Measurements from ENCODE around the gene THAP10. TPM values are rescaled to one million over a fixed set of nuclear protein-coding genes. Genes with fewer than 3 reads are reported as not detected.

THAP10 gene
- total RNA-seq, 1 experiment from 2014 or later, result 2.5 TPM

DNA sequence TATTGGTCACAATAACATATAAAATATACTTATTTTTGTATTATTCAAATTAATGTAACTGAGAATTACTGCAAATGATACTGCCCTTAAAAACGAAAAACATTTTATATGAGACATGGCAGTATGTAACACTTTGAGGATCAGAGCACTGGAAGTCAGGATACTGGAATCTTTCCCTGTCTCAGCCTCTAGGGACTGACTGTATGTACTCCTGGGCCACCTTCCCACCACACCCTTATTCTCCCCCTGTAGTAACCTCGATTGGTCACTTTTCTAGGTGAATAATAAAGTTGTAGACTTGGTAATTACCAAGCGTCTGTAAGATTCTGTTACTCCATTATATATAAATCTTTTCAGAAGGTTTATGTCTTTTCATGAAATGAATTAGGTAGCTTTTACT is 43.4 kb upstream of the THAP10 start:
- no peak overlapping the region for H3K27ac ChIP-seq (ENCODE audit: insufficient read length, low read depth, low read length)
- no peak overlapping the region for H2BK15ac ChIP-seq (ENCODE audit: low read depth, low read length)
- Mint-ChIP-seq H3K27me3 (ENCODE audit: low read depth) (no peaks in the 10 kb centered on the region), H3K9me3 (no peaks in the 10 kb centered on the region), H3K4me1 (no peaks in the 10 kb centered on the region), H3K27ac (no peak overlapping the region), H3K36me3 (ENCODE audit: insufficient read depth in 1 of 3, low read depth in 3 of 3) (no peaks in the 10 kb centered on the region), H3K4me3 (no peak overlapping the region)
- H2AFZ ChIP-seq (ENCODE audit: low read length), result no peak overlapping the region
- no peak overlapping the region for H3K4me2 ChIP-seq (ENCODE audit: insufficient read depth, insufficient read length, low read length)
- H2BK12ac ChIP-seq (ENCODE audit: insufficient read length, low read depth, low read length), result no peak overlapping the region
- H3K23me2 ChIP-seq (ENCODE audit: insufficient read length, low read depth, low read length, poor library complexity, severe bottlenecking), result no peaks in the 10 kb centered on the region
- no peaks in the 10 kb centered on the region for H3K27me3 ChIP-seq (ENCODE audit: insufficient read depth, low read length)
- no peaks in the 10 kb centered on the region for H4K20me1 ChIP-seq (ENCODE audit: control insufficient read depth, insufficient read depth, insufficient read length)
- no peak overlapping the region for H3T11ph ChIP-seq (ENCODE audit: low read length)
- no peaks in the 10 kb centered on the region for H3K9me3 ChIP-seq (ENCODE audit: control insufficient read depth, low read depth, low read length)
- H2BK120ac ChIP-seq (ENCODE audit: low read depth, low read length, poor library complexity, severe bottlenecking), result no peak overlapping the region
- no peak overlapping the region for H3K14ac ChIP-seq (ENCODE audit: insufficient read depth, low read length)
- DNase-seq, result no peak
- H3K56ac ChIP-seq (ENCODE audit: insufficient read length, low read depth, low read length), result no peak overlapping the region
- no peak overlapping the region for H4K8ac ChIP-seq (replicated peaks; ENCODE audit: insufficient read length, low read depth, low read length)
- no peaks in the 10 kb centered on the region for H3K79me2 ChIP-seq (ENCODE audit: insufficient read depth, low read length)
- no peak overlapping the region for H3K9ac ChIP-seq (ENCODE audit: extremely low read depth, insufficient read length, low read length)
- no peak overlapping the region for H3K4ac ChIP-seq (ENCODE audit: low read depth, low read length)
- H2AK5ac ChIP-seq (ENCODE audit: insufficient read length, low read length), result no peak overlapping the region
- no peak overlapping the region for H2BK20ac ChIP-seq (ENCODE audit: low read depth, low read length, poor library complexity, severe bottlenecking)
- no peak overlapping the region for H3K23ac ChIP-seq (ENCODE audit: insufficient read length, low read depth, low read length)
- H3K4me1 ChIP-seq (ENCODE audit: insufficient read depth, low read length), result no peaks in the 10 kb centered on the region
- H3K79me1 ChIP-seq (ENCODE audit: insufficient read depth, low read depth, low read length, poor library complexity, severe bottlenecking), result no peaks in the 10 kb centered on the region
- TF ChIP-seq, protein P1, sequence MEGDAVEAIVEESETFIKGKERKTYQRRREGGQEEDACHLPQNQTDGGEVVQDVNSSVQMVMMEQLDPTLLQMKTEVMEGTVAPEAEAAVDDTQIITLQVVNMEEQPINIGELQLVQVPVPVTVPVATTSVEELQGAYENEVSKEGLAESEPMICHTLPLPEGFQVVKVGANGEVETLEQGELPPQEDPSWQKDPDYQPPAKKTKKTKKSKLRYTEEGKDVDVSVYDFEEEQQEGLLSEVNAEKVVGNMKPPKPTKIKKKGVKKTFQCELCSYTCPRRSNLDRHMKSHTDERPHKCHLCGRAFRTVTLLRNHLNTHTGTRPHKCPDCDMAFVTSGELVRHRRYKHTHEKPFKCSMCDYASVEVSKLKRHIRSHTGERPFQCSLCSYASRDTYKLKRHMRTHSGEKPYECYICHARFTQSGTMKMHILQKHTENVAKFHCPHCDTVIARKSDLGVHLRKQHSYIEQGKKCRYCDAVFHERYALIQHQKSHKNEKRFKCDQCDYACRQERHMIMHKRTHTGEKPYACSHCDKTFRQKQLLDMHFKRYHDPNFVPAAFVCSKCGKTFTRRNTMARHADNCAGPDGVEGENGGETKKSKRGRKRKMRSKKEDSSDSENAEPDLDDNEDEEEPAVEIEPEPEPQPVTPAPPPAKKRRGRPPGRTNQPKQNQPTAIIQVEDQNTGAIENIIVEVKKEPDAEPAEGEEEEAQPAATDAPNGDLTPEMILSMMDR (conservative IDR thresholded peaks at IDR 0.05), result no peak
- H4K5ac ChIP-seq (ENCODE audit: insufficient read length, low read depth, low read length), result no peak overlapping the region
- H3K18ac ChIP-seq (ENCODE audit: insufficient read length, low read depth, low read length), result no peak overlapping the region
- H4K91ac ChIP-seq (ENCODE audit: insufficient read length, low read depth, low read length), result no peak overlapping the region
- no CpG with 5 or more reads among the region's 3 CpGs for WGBS (ENCODE audit: extremely low coverage, insufficient read length, low lambda C conversion rate)
- H2BK5ac ChIP-seq (ENCODE audit: insufficient read length, low read length), result no peak overlapping the region

Measured in H9 (cell line).